ENCODE results near the gene MSLN.

GRCh38 chr16:727291-727977 lies 33.1 kb upstream of the MSLN start:
- TF ChIP-seq CTCF (conservative IDR thresholded peaks at IDR 0.05) = no peak
- peak; percentile 45; the same call in 1 of the 2 replicates for TF ChIP-seq ZFX (IDR thresholded peaks at IDR 0.05)
